HepG2 (cell line): ENCODE results near the gene DCDC1.

Experiments used
- ATF1 ChIP-seq: IDR thresholded peaks from 2 replicates; pipeline ENCODE4 v1.6.1; 2016; ENCODE audit warnings: mild to moderate bottlenecking, control low read depth
- BHLHE40 ChIP-seq: IDR thresholded peaks from 2 replicates; pipeline ENCODE4 v1.6.1; 2011; ENCODE audit warnings: low read length, improper control_type of control experiment
- CEBPB ChIP-seq: IDR thresholded peaks from 2 replicates; pipeline ENCODE4 v1.6.1; 2011; ENCODE audit warnings: low read depth, low read length, improper control_type of control experiment, borderline replicate concordance
- KAT8 ChIP-seq: IDR thresholded peaks from 2 replicates; pipeline ENCODE4 v1.6.1; 2016; ENCODE audit warnings: missing genetic modification reagents, missing compliant biosample characterization
- NFKB2 ChIP-seq: sonication (generic); formaldehyde crosslinking; IDR thresholded peaks from 2 replicates; pipeline ENCODE4 v1.4.0; 2020; ENCODE audit warnings: missing genetic modification reagents, borderline replicate concordance
- NONO ChIP-seq, 2 experiments: fragments of 450-650 bp in 1 of 2; sonication (generic) in 1 of 2; formaldehyde crosslinking in 1 of 2; IDR thresholded peaks in 1 of 2; conservative IDR thresholded peaks in 1 of 2; 2 replicates each; pipeline versions ENCODE4 v1.6.1 to v1.8.0; 2017 to 2022; ENCODE audit warnings: mild to moderate bottlenecking in 1 of 2, missing genetic modification reagents in 1 of 2, moderate library complexity in 1 of 2
- POLR2A ChIP-seq, 2 experiments: IDR thresholded peaks; 2 replicates each; pipeline ENCODE4 v1.6.1; 2011; ENCODE audit warnings: low read depth in 2 of 2, low read length in 2 of 2, mild to moderate bottlenecking in 1 of 2, moderate library complexity in 1 of 2; ENCODE audit not compliant: insufficient read depth in 1 of 2
- ZNF20 ChIP-seq: sonication (generic); formaldehyde crosslinking; IDR thresholded peaks from 2 replicates; pipeline ENCODE4 v1.4.0; 2020; ENCODE audit warnings: mild to moderate bottlenecking, moderate library complexity, missing genetic modification reagents
- ZNF672 ChIP-seq: sonication (generic); formaldehyde crosslinking; IDR thresholded peaks from 2 replicates; pipeline ENCODE4 v1.8.1; 2022; ENCODE audit warnings: missing genetic modification reagents
- ZSCAN30 ChIP-seq: sonication (generic); formaldehyde crosslinking; IDR thresholded peaks from 2 replicates; pipeline ENCODE4 v1.5.0; 2020; ENCODE audit warnings: mild to moderate bottlenecking, missing genetic modification reagents
- TF ChIP-seq, protein P1 (sequence below): sonication (generic); formaldehyde crosslinking; IDR thresholded peaks from 2 replicates; pipeline ENCODE4 v1.5.0; 2020; ENCODE audit warnings: mild to moderate bottlenecking, missing genetic modification reagents, moderate library complexity
- TF ChIP-seq, protein P2 (sequence below): sonication (generic); formaldehyde crosslinking; IDR thresholded peaks from 2 replicates; pipeline ENCODE4 v1.8.0; 2023; ENCODE audit warnings: mild to moderate bottlenecking, missing genetic modification reagents
- TF ChIP-seq, protein P3 (sequence below): sonication (generic); formaldehyde crosslinking; IDR thresholded peaks from 2 replicates; pipeline ENCODE4 v1.8.1; 2023; ENCODE audit warnings: mild to moderate bottlenecking, moderate library complexity, missing genetic modification reagents

DNA sequence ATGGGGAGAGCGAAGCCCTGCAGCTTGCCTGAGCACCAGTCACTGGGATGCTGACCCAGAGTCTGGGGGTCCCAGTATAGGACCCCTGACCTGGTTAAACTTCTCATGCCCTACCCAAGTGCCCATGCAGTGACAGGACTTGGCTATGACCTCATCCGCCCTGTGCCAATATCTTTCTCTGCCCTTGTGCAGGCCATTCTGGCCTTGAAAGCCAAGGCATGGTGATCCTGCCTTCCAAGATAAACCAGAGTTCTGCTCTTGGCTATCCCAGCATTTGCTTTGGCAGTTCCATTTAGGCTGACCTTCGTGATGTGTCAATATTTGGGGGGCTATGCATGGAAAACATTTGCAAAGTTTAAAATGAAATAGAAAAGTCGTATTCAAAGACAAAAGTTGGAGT, 542.6 kb downstream of the DCDC1 start:
- TF ChIP-seq, protein P1, sequence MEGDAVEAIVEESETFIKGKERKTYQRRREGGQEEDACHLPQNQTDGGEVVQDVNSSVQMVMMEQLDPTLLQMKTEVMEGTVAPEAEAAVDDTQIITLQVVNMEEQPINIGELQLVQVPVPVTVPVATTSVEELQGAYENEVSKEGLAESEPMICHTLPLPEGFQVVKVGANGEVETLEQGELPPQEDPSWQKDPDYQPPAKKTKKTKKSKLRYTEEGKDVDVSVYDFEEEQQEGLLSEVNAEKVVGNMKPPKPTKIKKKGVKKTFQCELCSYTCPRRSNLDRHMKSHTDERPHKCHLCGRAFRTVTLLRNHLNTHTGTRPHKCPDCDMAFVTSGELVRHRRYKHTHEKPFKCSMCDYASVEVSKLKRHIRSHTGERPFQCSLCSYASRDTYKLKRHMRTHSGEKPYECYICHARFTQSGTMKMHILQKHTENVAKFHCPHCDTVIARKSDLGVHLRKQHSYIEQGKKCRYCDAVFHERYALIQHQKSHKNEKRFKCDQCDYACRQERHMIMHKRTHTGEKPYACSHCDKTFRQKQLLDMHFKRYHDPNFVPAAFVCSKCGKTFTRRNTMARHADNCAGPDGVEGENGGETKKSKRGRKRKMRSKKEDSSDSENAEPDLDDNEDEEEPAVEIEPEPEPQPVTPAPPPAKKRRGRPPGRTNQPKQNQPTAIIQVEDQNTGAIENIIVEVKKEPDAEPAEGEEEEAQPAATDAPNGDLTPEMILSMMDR (CRISPR knock-in tag): no peak
- TF ChIP-seq NFKB2: no peak
- no peak for TF ChIP-seq ATF1 (CRISPR knock-in tag)
- TF ChIP-seq ZNF672 (CRISPR knock-in tag): no peak
- no peak for TF ChIP-seq CEBPB
- TF ChIP-seq, protein P2, sequence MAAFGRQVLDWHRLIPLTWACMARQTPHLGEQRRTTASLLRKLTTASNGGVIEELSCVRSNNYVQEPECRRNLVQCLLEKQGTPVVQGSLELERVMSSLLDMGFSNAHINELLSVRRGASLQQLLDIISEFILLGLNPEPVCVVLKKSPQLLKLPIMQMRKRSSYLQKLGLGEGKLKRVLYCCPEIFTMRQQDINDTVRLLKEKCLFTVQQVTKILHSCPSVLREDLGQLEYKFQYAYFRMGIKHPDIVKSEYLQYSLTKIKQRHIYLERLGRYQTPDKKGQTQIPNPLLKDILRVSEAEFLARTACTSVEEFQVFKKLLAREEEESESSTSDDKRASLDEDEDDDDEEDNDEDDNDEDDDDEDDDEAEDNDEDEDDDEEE: no peak
- TF ChIP-seq POLR2A (IDR thresholded peaks at IDR 0.05; ENCODE audit: insufficient read depth in 1 of 2, low read depth in 2 of 2, low read length in 2 of 2): no peak
- no peak for TF ChIP-seq ZNF20
- TF ChIP-seq ZSCAN30 (CRISPR knock-in tag): no peak
- TF ChIP-seq BHLHE40: no peak
- TF ChIP-seq, protein P3, sequence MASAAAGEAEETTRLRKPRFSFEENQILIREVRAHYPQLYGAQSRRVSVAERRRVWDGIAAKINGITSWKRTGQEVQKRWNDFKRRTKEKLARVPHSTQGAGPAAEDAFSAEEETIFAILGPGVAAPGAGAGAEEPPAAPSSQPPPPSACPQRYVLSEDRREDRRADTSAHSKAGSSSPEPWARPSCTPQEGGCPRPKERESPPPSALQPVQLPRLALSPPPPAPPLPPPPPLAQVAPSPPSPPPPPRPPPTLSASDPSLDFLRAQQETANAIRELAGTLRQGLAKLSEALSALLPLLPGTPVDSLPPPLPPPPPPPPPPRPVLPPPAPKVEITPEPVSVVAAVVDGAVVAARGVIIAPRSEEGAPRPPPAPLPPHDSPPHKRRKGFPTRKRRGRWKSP: no peak
- TF ChIP-seq NONO (IDR thresholded peaks at IDR 0.05): no peak
- no peak for TF ChIP-seq NONO (CRISPR knock-in tag; conservative IDR thresholded peaks at IDR 0.05)
- no peak for TF ChIP-seq KAT8 (CRISPR knock-in tag)
